GM19468 (cell line): ENCODE data around the gene DYNC2LI1.
"Not testable (repeated sequence)": the region's sequence is repeated elsewhere in the genome, so short reads cannot be mapped to it uniquely, and the experiment has no call there.

ENCODE experiments used
- ATAC-seq: cut with Tn5 transposase; IDR thresholded peaks from one replicate; pipeline ENCODE4 v1.9.1; 2021; ENCODE audit warnings: mild to moderate bottlenecking, moderate library complexity, moderate number of reproducible peaks; ENCODE audit not compliant: unreplicated experiment; ENCODE audit errors: extremely low read depth

DYNC2LI1 gene

GRCh38 chr2:43773876-43774613, at the start of gene DYNC2LI1:
Gene DYNC2LI1 (plus strand): TSS chr2:43774039. CDS start chr2:43774139, 100 bp downstream.
- peak; percentile 86 for ATAC-seq

GRCh38 chr2:43724728-43725526, 48.9 kb upstream of the DYNC2LI1 start:
- no peak for ATAC-seq

- ATAC-seq, result no peak
Observed at GRCh38 chr2:43725711-43726246, 48.1 kb upstream of the DYNC2LI1 start.

GRCh38 chr2:43726961-43727633, 46.7 kb upstream of the DYNC2LI1 start:
- not testable (repeated sequence) for ATAC-seq

- ATAC-seq, result no peak
Observed at GRCh38 chr2:43727634-43728014, 46.2 kb upstream of the DYNC2LI1 start.

GRCh38 chr2:43729491-43730174, 44.2 kb upstream of the DYNC2LI1 start:
- ATAC-seq, result no peak

GRCh38 chr2:43731211-43731610, 42.6 kb upstream of the DYNC2LI1 start:
- no peak for ATAC-seq

- no peak for ATAC-seq
Observed at GRCh38 chr2:43736637-43737036, 37.2 kb upstream of the DYNC2LI1 start.

- ATAC-seq, result no peak
Observed at GRCh38 chr2:43737097-43737854, 36.6 kb upstream of the DYNC2LI1 start.

- no peak for ATAC-seq
Observed at GRCh38 chr2:43737855-43738254, 36.0 kb upstream of the DYNC2LI1 start.

- no peak for ATAC-seq
Observed at GRCh38 chr2:43738257-43738656, 35.6 kb upstream of the DYNC2LI1 start.

GRCh38 chr2:43743706-43744105, 30.1 kb upstream of the DYNC2LI1 start:
- ATAC-seq, result no peak

- ATAC-seq, result no peak
Observed at GRCh38 chr2:43745457-43745856, 28.4 kb upstream of the DYNC2LI1 start.

- ATAC-seq, result no peak
Observed at GRCh38 chr2:43748333-43748732, 25.5 kb upstream of the DYNC2LI1 start.

- no peak for ATAC-seq
Observed at GRCh38 chr2:43749583-43749982, 24.3 kb upstream of the DYNC2LI1 start.

- no peak for ATAC-seq
Observed at GRCh38 chr2:43751476-43751990, 22.3 kb upstream of the DYNC2LI1 start.

- ATAC-seq, result no peak
Observed at GRCh38 chr2:43752302-43752701, 21.5 kb upstream of the DYNC2LI1 start.

GRCh38 chr2:43754180-43754579, 19.7 kb upstream of the DYNC2LI1 start:
- ATAC-seq, result no peak

GRCh38 chr2:43758739-43759138, 15.1 kb upstream of the DYNC2LI1 start:
- no peak for ATAC-seq
